OCI-LY3 (cell line): Measurements from ENCODE around the gene PHF10.
A peak's percentile ranks its signal among the peaks of the same experiment; 100 is the strongest.

Experiments
- H2AFZ ChIP-seq: fragments of 200-600, 300-600 bp; shearing (Covaris generic); 2 replicates; pipeline ENCODE4 v1.6.0; 2014; ENCODE audit warnings: antibody characterized with exemption, low read depth, low read length
- H3K27ac ChIP-seq: fragments of 200-600, 300-600 bp; sonication (generic); 2 replicates; pipeline ENCODE4 v1.5.1; 2014; ENCODE audit warnings: mild to moderate bottlenecking, low read length, moderate library complexity, mixed read lengths
- H3K27me3 ChIP-seq: fragments of 200-600, 300-600 bp; sonication (generic); 2 replicates; pipeline ENCODE4 v1.6.1; 2014; ENCODE audit warnings: low read depth, low read length, mixed read lengths
- H3K36me3 ChIP-seq: fragments of 200-600, 300-600 bp; sonication (generic); replicated peaks from 2 replicates; pipeline ENCODE3; 2014; ENCODE audit warnings: low read depth, low read length, mixed read lengths
- H3K4me1 ChIP-seq: fragments of 300-600, 200-600 bp; sonication (generic); 2 replicates; pipeline ENCODE4 v1.6.1; 2014; ENCODE audit warnings: low read length, mixed read lengths
- H3K4me2 ChIP-seq: fragments of 200-600, 300-600 bp; sonication (generic); 2 replicates; pipeline ENCODE4 v1.6.1; 2014; ENCODE audit warnings: low read length, mixed read lengths
- H3K4me3 ChIP-seq: fragments of 300-600, 200-600 bp; sonication (generic); 2 replicates; pipeline ENCODE4 v1.5.1; 2014; ENCODE audit warnings: antibody characterized with exemption, mild to moderate bottlenecking, low read length, moderate library complexity
- H3K79me2 ChIP-seq: fragments of 300-600, 200-600 bp; shearing (Covaris generic); 2 replicates; pipeline ENCODE4 v1.6.1; 2014; ENCODE audit warnings: mild to moderate bottlenecking, low read length, mixed read lengths
- H3K9ac ChIP-seq: fragments of 300-600, 200-600 bp; shearing (Covaris generic); 2 replicates; pipeline ENCODE4 v1.6.0; 2014; ENCODE audit warnings: mild to moderate bottlenecking, low read length, moderate library complexity
- H3K9me3 ChIP-seq: fragments of 200-600, 300-600 bp; shearing (Covaris generic); 2 replicates; pipeline ENCODE4 v1.6.1; 2014; ENCODE audit warnings: low read length, mixed read lengths; ENCODE audit not compliant: insufficient read depth
- H4K20me1 ChIP-seq: fragments of 200-600, 300-600 bp; sonication (generic); 2 replicates; pipeline ENCODE4 v1.6.1; 2016; ENCODE audit warnings: low read length, mixed read lengths; ENCODE audit not compliant: insufficient read depth
- EZH2phosphoT487 ChIP-seq: fragments of 200-600 bp; shearing (Covaris generic); IDR thresholded peaks from 2 replicates; pipeline ENCODE4 v1.6.1; 2018; ENCODE audit warnings: antibody characterized with exemption, mixed run types, low read depth
- TF ChIP-seq, protein P1 (sequence below): fragments of 200-600, 300-600 bp; sonication (generic); IDR thresholded peaks from 2 replicates; pipeline ENCODE4 v1.5.1; 2014; ENCODE audit warnings: antibody characterized with exemption, low read length, low read depth

The PHF10 gene

DNA sequence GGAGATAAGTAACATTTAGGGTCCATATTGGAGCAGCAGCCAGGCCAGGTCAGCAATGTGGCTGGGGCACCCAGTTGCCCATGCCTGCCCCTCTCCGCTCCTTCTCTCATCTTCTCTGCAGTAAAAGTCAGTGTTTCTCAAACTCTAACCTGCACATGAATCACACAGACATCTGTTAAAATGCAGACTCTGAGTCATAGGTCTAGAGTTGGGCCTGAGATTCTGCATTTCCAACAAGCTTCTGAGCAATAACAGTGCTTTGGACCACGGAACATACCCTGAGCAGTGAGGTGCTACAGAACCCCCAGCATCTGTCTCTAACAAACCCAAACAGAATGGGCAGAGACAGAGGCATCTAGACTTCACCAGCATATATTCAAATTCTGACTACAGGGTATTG is 10.1 kb downstream of the PHF10 start:
- Histone ChIP-seq H3K9ac (no peak overlapping the region), H3K4me3 (no peak overlapping the region), H3K9me3 (no peaks in the 10 kb centered on the region), H3K27ac (no peak overlapping the region), H3K4me2 (no peak overlapping the region), H2AFZ (no peak overlapping the region), H3K79me2 (peaks cover 9% of the 10 kb centered on the region), H4K20me1 (no peaks in the 10 kb centered on the region), H3K4me1 (peaks cover 8% of the 10 kb centered on the region), H3K27me3 (no peaks in the 10 kb centered on the region), H3K36me3 (peaks cover 5% of the 10 kb centered on the region)
- TF ChIP-seq, protein P1, sequence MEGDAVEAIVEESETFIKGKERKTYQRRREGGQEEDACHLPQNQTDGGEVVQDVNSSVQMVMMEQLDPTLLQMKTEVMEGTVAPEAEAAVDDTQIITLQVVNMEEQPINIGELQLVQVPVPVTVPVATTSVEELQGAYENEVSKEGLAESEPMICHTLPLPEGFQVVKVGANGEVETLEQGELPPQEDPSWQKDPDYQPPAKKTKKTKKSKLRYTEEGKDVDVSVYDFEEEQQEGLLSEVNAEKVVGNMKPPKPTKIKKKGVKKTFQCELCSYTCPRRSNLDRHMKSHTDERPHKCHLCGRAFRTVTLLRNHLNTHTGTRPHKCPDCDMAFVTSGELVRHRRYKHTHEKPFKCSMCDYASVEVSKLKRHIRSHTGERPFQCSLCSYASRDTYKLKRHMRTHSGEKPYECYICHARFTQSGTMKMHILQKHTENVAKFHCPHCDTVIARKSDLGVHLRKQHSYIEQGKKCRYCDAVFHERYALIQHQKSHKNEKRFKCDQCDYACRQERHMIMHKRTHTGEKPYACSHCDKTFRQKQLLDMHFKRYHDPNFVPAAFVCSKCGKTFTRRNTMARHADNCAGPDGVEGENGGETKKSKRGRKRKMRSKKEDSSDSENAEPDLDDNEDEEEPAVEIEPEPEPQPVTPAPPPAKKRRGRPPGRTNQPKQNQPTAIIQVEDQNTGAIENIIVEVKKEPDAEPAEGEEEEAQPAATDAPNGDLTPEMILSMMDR: no peak
- no peak for TF ChIP-seq EZH2phosphoT487

DNA sequence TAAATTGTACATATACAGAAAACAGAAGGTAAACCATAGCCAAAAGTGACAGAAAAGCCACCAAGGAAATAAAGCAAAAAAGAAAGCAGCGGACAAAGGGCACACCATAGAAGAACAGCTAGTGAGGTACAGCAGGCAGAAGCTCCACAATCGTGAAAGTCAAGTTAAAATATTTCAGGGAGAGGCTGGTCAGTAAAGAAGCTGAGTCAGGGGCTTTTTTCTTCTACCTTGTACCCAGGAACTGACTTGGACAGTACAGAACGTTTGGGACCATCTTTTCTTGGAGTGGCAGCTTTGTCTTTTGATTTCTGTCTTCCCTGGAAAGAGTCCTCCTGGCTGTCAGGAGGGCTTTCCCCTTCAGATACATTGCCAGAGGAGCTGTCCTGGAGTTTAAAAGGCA is 14.3 kb downstream of the PHF10 start:
- H3K9ac ChIP-seq: no peak overlapping the region

DNA sequence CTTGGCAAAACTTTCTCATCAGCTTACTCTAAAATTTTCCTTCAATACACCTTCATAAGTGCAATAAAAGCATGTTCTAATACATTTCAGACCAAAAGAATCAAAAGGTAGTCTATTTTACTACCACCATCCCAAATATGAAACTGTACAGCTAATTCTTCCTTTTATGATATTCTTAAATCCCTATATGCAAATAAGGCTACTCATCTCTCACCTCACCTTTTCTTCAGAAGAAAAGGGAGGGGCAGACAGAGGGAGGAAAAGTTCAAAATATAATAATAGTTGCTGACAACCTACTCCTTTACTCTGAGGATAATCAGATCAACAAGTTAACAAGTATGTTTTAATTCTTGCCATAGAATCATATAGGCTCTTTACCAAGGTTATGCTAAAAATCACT is 15.0 kb downstream of the PHF10 start:
- H4K20me1 ChIP-seq: 0 out of 2 replicates have a peak, but pooled peaks cover 6% of the 10 kb centered on the region
- H3K27me3 ChIP-seq: no peaks in the 10 kb centered on the region
- H3K27ac ChIP-seq: no peak overlapping the region
- H3K4me3 ChIP-seq: no peak overlapping the region
- peaks cover 6% of the 10 kb centered on the region for H3K36me3 ChIP-seq
- H3K4me1 ChIP-seq: peaks cover 13% of the 10 kb centered on the region
- no peak overlapping the region for H2AFZ ChIP-seq
- TF ChIP-seq, protein P1: no peak
- no peak for TF ChIP-seq EZH2phosphoT487
- H3K9me3 ChIP-seq: no peaks in the 10 kb centered on the region
- H3K79me2 ChIP-seq: peaks cover 13% of the 10 kb centered on the region
- H3K9ac ChIP-seq: no peak overlapping the region
- peak overlapping the region; percentile 0; the same call in 1 of the 2 replicates for H3K4me2 ChIP-seq

More for the DNA sequence above, 14.3 kb downstream of the PHF10 start:
- H3K27ac ChIP-seq: no peak overlapping the region
- peaks cover 6% of the 10 kb centered on the region for H3K79me2 ChIP-seq
- TF ChIP-seq, protein P1: no peak
- no peak for TF ChIP-seq EZH2phosphoT487
- no peak overlapping the region for H2AFZ ChIP-seq
- H3K9me3 ChIP-seq: no peaks in the 10 kb centered on the region
- H3K4me1 ChIP-seq: peaks cover 11% of the 10 kb centered on the region
- H3K4me2 ChIP-seq: no peak overlapping the region
- H3K4me3 ChIP-seq: no peak overlapping the region
- H3K36me3 ChIP-seq: peaks cover 5% of the 10 kb centered on the region
- 0 out of 2 replicates have a peak, but pooled peaks cover 3% of the 10 kb centered on the region for H4K20me1 ChIP-seq
- no peaks in the 10 kb centered on the region for H3K27me3 ChIP-seq

DNA sequence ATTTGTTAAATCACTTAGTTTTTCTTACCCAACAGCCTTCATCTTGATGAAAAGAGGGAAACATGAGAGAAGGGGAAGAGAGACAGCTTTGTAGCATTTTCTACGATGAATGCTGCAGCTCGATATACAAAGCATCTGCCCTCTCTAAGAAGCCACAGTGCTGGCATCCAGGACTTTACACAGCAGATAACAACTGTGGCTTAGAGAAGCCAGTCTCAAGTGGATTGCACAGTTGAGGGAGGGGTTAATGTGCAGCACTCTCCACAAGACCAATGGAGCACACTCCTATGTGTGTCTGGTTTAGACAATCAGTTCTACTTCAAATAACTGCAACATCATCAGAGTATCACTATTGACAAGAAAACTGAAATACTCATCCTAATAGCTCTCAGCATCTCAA is 16.5 kb downstream of the PHF10 start:
- Histone ChIP-seq H3K4me2 (no peak overlapping the region), H3K36me3 (peaks cover 8% of the 10 kb centered on the region), H4K20me1 (0 out of 2 replicates have a peak, but pooled peaks cover 17% of the 10 kb centered on the region), H3K27me3 (no peaks in the 10 kb centered on the region), H2AFZ (no peak overlapping the region), H3K4me1 (peaks cover 27% of the 10 kb centered on the region), H3K27ac (no peak overlapping the region), H3K9ac (no peak overlapping the region), H3K79me2 (peaks cover 28% of the 10 kb centered on the region), H3K4me3 (no peak overlapping the region), H3K9me3 (no peaks in the 10 kb centered on the region)
- no peak for TF ChIP-seq EZH2phosphoT487
- TF ChIP-seq, protein P1: no peak
